OCI-LY7 (cell line): Measurements from ENCODE around the gene DNAAF8.

Experiments
- CTCF ChIP-seq: fragments of 200-600 bp; sonication (generic); conservative IDR thresholded peaks from 2 replicates; pipeline ENCODE4 v1.5.1; 2014; ENCODE audit warnings: mild to moderate bottlenecking, antibody characterized with exemption, low read length, moderate library complexity, mixed read lengths
- EZH2phosphoT487 ChIP-seq: fragments of 200-600 bp; sonication (generic); IDR thresholded peaks from 2 replicates; pipeline ENCODE4 v1.6.1; 2018; ENCODE audit warnings: low read depth, borderline replicate concordance, mild to moderate bottlenecking, mixed run types, antibody characterized with exemption, low read length, moderate library complexity, mixed read lengths

- TF ChIP-seq CTCF (no peak), EZH2phosphoT487 (no peak)
These were observed 52.7 kb downstream of the DNAAF8 start for GRCh38 chr16:4787068-4787467.
